HepG2 (cell line): Measurements from ENCODE around the gene HNRNPUL1. TPM values are rescaled to one million over a fixed set of nuclear protein-coding genes. Genes with fewer than 3 reads are reported as not detected.

Experiments used
- BRCA1 ChIP-seq: sonication (generic); formaldehyde crosslinking; IDR thresholded peaks from 2 replicates; pipeline ENCODE4 v1.4.0; 2020; ENCODE audit warnings: missing genetic modification reagents
- CBX5 ChIP-seq: sonication (generic); formaldehyde crosslinking; IDR thresholded peaks from 2 replicates; pipeline ENCODE4 v1.4.0; 2020; ENCODE audit warnings: missing genetic modification reagents, borderline replicate concordance
- DMAP1 ChIP-seq: IDR thresholded peaks from 2 replicates; pipeline ENCODE4 v1.6.1; 2016
- NFKB2 ChIP-seq: sonication (generic); formaldehyde crosslinking; IDR thresholded peaks from 2 replicates; pipeline ENCODE4 v1.4.0; 2020; ENCODE audit warnings: missing genetic modification reagents, borderline replicate concordance
- REL ChIP-seq: sonication (generic); formaldehyde crosslinking; conservative IDR thresholded peaks from 2 replicates; pipeline ENCODE4 v1.8.0; 2022; ENCODE audit warnings: mild to moderate bottlenecking, missing genetic modification reagents, moderate library complexity
- SNAPC4 ChIP-seq: sonication (generic); formaldehyde crosslinking; IDR thresholded peaks from 2 replicates; pipeline ENCODE4 v1.4.0; 2020; ENCODE audit warnings: mild to moderate bottlenecking, missing genetic modification reagents
- SOX13 ChIP-seq, 3 experiments: fragments of 450-650 bp in 1 of 3; sonication (generic) in 1 of 3; formaldehyde crosslinking in 1 of 3; IDR thresholded peaks in 2 of 3; conservative IDR thresholded peaks in 1 of 3; 2 replicates each; pipeline versions ENCODE4 v1.5.0 to v1.6.1; 2016 to 2020; ENCODE audit warnings: antibody characterized with exemption in 1 of 3, mild to moderate bottlenecking in 1 of 3, missing compliant biosample characterization in 1 of 3, missing genetic modification reagents in 1 of 3, moderate library complexity in 1 of 3
- SPEN ChIP-seq: sonication (generic); formaldehyde crosslinking; IDR thresholded peaks from 2 replicates; pipeline ENCODE4 v1.5.1; 2020; ENCODE audit warnings: low read depth, mild to moderate bottlenecking, missing genetic modification reagents
- SRY ChIP-seq: sonication (generic); formaldehyde crosslinking; IDR thresholded peaks from 2 replicates; pipeline ENCODE4 v1.8.0; 2022; ENCODE audit warnings: mild to moderate bottlenecking, missing genetic modification reagents
- ZFY ChIP-seq: sonication (generic); formaldehyde crosslinking; IDR thresholded peaks from 2 replicates; pipeline ENCODE4 v1.4.0; 2020; ENCODE audit warnings: missing genetic modification reagents
- ZFYVE20 ChIP-seq: sonication (generic); formaldehyde crosslinking; IDR thresholded peaks from 2 replicates; pipeline ENCODE4 v1.8.0; 2023; ENCODE audit warnings: low read depth, mild to moderate bottlenecking, moderate library complexity, missing genetic modification reagents, borderline replicate concordance
- ZNF20 ChIP-seq: sonication (generic); formaldehyde crosslinking; IDR thresholded peaks from 2 replicates; pipeline ENCODE4 v1.4.0; 2020; ENCODE audit warnings: mild to moderate bottlenecking, moderate library complexity, missing genetic modification reagents
- ZNF441 ChIP-seq: sonication (generic); formaldehyde crosslinking; IDR thresholded peaks from 2 replicates; pipeline ENCODE4 v1.7.0; 2021; ENCODE audit warnings: missing genetic modification reagents, borderline replicate concordance
- ZNF574 ChIP-seq: sonication (generic); formaldehyde crosslinking; IDR thresholded peaks from 2 replicates; pipeline ENCODE4 v1.4.0; 2020; ENCODE audit warnings: missing genetic modification reagents
- polyA plus RNA-seq, 8 experiments: library from polyadenylated mRNA; depleted of rRNA in 3 of 8; stranded (reverse) in 7 of 8; unstranded in 1 of 8; fragments of >200 nt; fragmentation: Illumina TruSeq in 4 of 8; extraction: Trizol in 4 of 8; gene quantifications; 2 replicates each; pipeline versions ENCODE4 v1.2.1 to v1.2.3, GENCODE V29; 2011 to 2016; ENCODE audit warnings: low read depth in 4 of 8, missing spikeins in 1 of 8, mixed read lengths in 1 of 8; ENCODE audit not compliant: insufficient read depth in 1 of 8
- total RNA-seq, 5 experiments: library from RNA; depleted of rRNA; stranded (reverse); fragments of >200 nt; fragmentation: Illumina TruSeq; extraction: Trizol; gene quantifications; 2 replicates each; pipeline ENCODE4 v1.2.3, GENCODE V29; 2016; ENCODE audit warnings: low read depth in 1 of 5
- TF ChIP-seq, protein P1 (sequence below): sonication (generic); formaldehyde crosslinking; IDR thresholded peaks from 2 replicates; pipeline ENCODE4; 2020; ENCODE audit warnings: missing genetic modification reagents, mild to moderate bottlenecking, borderline replicate concordance
- TF ChIP-seq, protein P2 (sequence below): sonication (generic); formaldehyde crosslinking; IDR thresholded peaks from 2 replicates; pipeline ENCODE4 v1.4.0; 2020; ENCODE audit warnings: mild to moderate bottlenecking, missing genetic modification reagents

Gene HNRNPUL1
- total and polyA plus RNA-seq, 2 of the 13 experiments (the other 11 are each of a cell fraction or from before 2014, with no cell fraction given), result 30.9 to 81.7 TPM

GRCh38 chr19:41310033-41310831 is 46.1 kb downstream of the HNRNPUL1 start, which contains the start of gene CCDC97 (continued):
- TF ChIP-seq SNAPC4 (peak; percentile 39; the same call in 1 of the 2 replicates), DMAP1 (peak; percentile 96), ZFYVE20 (CRISPR knock-in tag) (no peak), BRCA1 (peak; percentile 92; the same call in 1 of the 2 replicates), ZNF441 (CRISPR knock-in tag) (no peak), ZFY (CRISPR knock-in tag) (peak; percentile 93), SRY (CRISPR knock-in tag) (peak; percentile 78; the same call in 1 of the 2 replicates), CBX5 (CRISPR knock-in tag) (peak; percentile 77; the same call in 1 of the 2 replicates), ZNF574 (CRISPR knock-in tag) (peak; percentile 88), SOX13 (IDR thresholded peaks at IDR 0.05) (no peak), SOX13 (CRISPR knock-in tag; conservative IDR thresholded peaks at IDR 0.05 in 1 of 2, IDR thresholded peaks at IDR 0.05 in 1 of 2) (peak; percentile 46 to 50; a peak in 1 of 4 replicates), REL (CRISPR knock-in tag) (0 out of 2 replicates have a peak, but pooled peaks have one; percentile 57), SPEN (CRISPR knock-in tag) (peak; percentile 78), ZNF20 (no peak), NFKB2 (CRISPR knock-in tag) (peak; percentile 88)
- TF ChIP-seq, protein P1, sequence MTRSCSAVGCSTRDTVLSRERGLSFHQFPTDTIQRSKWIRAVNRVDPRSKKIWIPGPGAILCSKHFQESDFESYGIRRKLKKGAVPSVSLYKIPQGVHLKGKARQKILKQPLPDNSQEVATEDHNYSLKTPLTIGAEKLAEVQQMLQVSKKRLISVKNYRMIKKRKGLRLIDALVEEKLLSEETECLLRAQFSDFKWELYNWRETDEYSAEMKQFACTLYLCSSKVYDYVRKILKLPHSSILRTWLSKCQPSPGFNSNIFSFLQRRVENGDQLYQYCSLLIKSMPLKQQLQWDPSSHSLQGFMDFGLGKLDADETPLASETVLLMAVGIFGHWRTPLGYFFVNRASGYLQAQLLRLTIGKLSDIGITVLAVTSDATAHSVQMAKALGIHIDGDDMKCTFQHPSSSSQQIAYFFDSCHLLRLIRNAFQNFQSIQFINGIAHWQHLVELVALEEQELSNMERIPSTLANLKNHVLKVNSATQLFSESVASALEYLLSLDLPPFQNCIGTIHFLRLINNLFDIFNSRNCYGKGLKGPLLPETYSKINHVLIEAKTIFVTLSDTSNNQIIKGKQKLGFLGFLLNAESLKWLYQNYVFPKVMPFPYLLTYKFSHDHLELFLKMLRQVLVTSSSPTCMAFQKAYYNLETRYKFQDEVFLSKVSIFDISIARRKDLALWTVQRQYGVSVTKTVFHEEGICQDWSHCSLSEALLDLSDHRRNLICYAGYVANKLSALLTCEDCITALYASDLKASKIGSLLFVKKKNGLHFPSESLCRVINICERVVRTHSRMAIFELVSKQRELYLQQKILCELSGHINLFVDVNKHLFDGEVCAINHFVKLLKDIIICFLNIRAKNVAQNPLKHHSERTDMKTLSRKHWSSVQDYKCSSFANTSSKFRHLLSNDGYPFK (CRISPR knock-in tag), result peak; percentile 86; the same call in 1 of the 2 replicates
- TF ChIP-seq, protein P2, sequence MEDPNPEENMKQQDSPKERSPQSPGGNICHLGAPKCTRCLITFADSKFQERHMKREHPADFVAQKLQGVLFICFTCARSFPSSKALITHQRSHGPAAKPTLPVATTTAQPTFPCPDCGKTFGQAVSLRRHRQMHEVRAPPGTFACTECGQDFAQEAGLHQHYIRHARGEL (CRISPR knock-in tag), result no peak
